Esophagus mucosa (tissue), 1 donor: ENCODE measurements around the gene RAD54L. TPM values are rescaled to one million over a fixed set of nuclear protein-coding genes. Genes with fewer than 3 reads are reported as not detected.
"Not testable (repeated sequence)": the region's sequence is repeated elsewhere in the genome, so short reads cannot be mapped to it uniquely, and the experiment has no call there.

Experiments
- ATAC-seq: fragments of 200-7000 bp; cut with Tn5 transposase; one replicate; pipeline ENCODE4 v1.9.1; 2020
- total RNA-seq: library from RNA; stranded (reverse); gene quantifications from one replicate; pipeline ENCODE4 v1.2.4, GENCODE V29; 2023
- donor health status: DM: yes; HTN: yes; CAD: no.

RAD54L gene
- total RNA-seq: 5.2 TPM

DNA sequence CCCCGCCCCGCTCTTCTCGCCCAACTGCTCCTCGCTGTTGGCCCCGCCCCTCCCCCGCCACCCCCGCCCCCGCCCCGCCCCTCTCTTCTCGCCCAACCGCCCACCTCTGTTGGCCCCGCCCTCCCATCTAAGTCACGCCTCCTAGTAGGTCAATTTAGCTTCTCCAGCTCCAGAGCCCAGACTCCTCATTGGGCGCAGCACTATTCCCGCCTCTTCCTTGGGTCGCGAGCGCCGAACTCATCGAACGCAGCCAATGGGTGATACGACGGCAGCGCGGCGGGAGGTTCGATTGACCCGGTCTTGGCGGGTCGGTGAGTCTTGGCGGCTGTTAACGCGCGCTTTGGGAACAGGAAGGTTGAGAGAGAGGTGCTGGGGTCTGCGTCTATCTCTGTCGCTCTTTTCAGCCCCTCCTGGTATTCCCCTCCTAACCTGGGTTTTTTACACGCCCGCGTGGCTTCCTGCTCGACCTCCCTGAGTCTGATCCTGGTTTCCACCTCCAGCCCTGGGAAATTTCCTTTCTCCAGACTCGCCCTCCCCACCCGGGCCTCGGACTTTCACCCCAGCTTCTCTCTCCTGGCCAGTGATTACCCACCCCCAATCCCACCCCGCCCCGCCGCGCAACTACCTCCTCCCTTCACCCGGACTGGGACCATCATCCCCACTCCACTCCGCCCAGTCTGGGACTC lies at the start of gene RAD54L:
Gene RAD54L (plus strand): TSS at position 328 of the 686 bp plus-strand sequence. CDS start 643 bp downstream, outside the sequence.
- ATAC-seq: peak; percentile 98

DNA sequence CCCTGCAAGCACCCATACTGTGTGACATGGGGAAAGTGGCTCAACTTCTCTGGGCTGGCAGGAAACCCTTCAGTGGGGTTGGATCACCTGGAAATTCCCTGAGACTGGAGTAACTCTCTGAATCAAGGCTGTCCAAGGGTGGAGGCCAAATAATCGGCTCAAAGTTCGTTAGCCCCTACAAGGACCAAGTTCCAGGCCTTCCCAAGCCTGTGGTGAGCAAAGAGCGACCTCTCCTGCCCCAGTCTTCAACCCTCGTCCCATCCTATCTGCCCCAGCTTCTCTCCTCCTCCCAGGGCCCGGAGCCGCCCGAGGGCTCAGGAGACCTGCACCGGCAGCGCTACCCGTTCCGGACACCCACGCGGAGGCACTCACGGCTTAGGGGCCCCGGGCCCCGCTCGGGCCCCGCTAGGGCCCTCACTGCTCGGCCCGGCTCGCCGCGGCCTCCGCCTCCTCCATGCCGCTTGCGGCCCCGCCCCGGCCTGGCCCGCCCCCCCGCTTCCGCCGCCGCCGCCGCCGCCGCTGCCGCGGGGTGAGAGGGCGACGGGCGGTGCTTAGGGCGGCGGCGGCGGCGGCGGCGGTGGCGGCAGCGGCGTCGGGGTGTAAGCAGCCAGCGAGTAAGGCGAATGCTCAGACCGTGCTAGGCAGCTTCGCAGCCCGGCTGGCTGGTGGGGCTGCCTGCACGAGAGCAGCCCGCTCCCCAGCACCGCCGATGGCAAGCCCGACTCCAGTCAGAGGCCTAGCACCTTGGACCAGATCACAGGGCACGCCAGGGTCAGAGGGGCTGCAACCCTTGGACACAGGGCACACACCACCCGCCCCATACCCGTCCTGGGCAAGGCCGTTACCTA lies 49.4 kb upstream of the RAD54L start, which contains the start of gene POMGNT1:
Gene POMGNT1 (minus strand): TSS at position 471 of the 848 bp plus-strand sequence. CDS start 613 bp downstream, outside the sequence.
- peak; percentile 89 for ATAC-seq

DNA sequence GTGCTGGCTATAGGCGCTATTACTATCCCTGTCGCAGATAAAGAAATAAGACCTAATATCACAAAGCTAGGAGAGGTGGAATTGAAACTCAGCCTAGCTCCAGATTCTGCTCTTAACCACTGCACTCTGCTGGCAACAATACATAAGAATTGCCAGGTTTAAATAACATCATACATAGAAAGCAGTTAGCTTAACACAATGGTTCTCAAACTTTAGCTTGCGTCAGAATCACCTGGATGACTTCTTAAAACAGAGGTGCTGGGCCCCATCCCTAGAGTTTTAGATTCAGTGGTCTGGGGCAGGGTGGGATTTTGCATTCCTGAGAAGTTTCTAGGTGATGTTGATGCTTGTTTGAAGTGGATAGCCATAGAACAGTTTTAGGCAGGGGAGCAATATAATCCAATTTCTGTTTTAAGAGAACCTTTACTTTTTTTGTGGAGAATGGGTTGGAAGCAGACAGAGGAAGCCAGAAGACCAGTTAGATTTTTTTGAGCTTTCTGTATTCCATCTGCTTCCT lies 48.3 kb upstream of the RAD54L start:
- ATAC-seq: no peak

DNA sequence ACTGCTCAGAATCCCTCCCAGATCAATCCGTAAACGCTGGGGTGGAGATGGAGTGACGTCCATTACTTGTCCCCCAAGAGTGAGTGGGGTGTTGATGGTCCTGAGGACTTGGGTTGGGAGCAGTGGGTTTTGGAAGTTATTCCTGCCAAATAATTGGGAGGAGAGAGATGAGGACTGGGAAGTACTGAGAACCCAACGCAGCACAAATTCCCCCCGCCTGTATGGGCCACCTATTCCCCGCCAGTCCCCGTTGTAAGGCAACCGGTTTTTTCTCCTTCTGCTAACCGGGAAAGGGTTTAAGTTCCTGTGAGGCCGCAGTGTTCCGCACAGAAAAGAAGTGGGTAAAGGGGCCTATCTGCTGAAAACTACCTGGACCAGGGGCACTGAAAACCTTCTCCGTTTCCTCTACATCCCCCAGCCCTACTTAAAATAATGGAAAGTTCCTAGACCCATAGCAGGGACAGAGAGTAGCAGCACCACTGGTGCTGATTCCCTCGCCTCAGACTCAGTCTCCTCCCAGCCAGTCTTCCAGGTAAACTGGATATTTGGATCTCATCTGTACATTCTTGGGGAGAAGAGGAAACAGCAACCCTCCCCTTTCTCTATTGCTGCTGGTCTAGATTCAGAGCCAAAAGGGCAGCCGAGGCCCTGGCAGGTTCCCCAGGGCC lies 43.7 kb upstream of the RAD54L start:
- ATAC-seq: no peak

DNA sequence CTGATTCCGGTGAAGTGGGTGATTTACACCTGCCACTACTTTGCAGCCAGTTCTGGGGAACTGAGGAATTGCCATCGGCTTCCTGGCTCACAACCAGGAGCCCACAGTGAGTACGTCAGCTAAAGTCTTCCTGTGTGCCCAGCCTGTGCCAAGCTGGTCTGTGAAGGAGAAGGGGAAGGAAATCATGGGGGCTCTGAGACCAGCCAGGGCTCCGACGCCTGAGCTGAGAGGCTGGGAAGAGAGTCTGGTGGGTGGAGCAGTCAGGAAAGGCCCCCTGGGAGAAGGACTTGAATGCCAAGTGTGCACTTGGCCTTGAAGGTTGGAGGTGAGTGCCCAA lies 43.2 kb upstream of the RAD54L start:
- no peak for ATAC-seq

DNA sequence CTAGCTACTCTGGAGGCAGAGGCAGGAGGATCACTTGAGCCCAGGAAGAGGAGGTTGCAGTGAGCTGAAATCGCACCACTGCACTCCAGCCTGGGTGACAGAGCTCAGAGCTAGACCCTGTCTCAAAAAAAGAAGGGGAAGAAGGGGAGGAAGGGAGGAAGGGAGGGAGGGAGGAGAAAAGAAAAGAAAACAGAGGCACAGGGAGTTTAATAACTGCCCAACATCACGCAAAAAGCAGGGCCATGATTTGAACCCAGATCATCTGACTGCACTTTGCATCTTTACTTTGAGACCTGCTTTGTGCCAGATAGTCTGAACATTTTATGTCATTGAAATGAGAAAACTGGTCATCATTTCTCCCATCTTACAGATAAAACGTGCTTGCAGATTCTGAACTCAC lies 42.4 kb upstream of the RAD54L start:
- no peak for ATAC-seq

DNA sequence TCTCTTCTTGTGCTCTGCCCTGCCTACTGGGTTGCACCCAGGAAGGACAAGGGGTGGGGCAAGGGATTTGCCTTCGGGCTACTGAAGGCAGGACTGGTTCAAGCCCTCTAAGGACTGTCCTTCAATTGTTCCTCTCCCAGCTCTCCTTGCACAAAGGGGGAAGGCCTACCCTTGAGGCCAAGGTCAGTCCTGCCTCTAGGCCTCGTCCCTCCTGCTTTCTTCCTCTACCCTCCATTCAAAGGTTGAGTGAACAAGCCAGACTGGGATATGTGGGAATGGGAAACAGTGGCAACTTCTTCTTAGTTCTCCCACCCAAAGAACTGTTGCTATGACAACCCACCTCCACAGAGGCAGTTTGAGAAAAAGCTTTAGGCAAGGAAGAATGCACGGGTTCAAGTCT lies 41.8 kb upstream of the RAD54L start:
- ATAC-seq: peak; percentile 42

DNA sequence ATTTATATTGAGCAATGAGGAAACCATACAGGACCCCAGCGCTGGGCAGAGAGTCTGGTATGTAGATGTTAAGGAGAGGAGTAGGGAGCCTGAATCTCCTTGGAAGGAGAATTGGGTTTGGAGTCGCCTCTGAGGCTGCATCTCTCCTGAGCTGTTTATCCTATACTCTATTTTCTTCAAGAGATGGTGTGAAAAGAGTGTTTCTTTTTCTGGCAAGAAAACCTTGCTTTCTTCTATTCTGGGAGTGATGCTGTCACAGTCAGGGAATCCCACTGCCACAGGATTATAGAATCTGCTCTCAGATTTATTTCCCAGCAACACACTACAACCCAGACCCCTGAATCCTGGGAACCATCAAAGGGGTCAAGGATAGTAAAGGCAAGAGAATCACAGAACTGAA lies 41.2 kb upstream of the RAD54L start:
- ATAC-seq: no peak

DNA sequence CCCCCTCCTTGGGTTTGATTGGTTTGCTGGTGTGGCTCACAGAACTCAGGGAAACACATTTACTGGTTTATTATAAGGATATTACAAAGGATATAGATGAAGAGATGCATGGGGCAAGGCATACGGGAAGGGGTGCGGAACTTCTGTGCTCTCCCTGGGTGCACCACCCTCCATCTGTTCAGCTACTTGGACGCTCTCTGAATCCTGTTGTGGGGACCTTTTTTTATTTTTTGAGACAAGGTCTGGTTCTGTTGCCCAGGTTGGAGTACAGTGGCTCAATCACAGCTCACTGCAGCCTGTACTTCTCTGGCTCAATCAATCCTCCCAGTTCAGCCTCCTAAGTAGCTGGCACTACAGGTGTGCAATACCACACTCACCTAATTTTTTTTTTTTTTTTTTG lies 37.0 kb upstream of the RAD54L start:
- ATAC-seq: no peak

DNA sequence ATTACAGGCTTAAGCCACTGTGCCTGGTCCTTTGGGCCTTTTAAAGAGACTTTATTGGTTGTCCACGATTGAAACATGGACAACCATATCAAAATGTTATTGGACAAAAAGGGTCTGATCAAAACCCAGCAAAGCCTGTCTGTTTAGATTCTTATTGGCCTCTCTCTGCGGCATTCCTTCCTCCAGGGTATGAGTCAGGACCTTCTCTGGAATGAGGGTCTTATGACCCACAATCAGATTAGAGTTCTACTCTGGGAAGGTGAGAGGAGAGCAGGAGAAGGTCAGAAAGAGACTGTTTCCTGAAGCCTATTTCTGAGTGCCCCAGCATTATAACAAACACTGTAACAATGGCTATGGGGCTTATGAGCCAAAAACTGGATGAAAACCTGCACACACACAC lies 36.5 kb upstream of the RAD54L start:
- no peak for ATAC-seq

DNA sequence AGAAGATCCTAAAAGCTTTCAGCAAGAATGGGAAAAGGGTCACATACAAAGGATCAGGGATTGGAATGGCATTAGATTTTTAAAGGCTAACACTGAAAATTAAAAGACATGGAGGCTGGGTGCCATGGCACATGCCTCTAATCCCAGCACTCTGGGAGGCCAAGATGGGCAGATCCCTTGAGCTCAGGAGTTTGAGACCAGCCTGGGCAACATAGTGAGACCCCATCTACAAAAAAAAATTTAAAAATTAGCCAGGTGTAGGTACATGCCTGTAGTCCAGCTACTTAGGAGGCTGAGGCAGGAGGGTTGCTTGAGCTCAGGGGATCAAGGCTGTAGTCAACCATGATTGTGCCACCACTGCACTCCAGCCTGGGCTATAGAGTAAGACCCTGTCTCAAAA lies 32.1 kb upstream of the RAD54L start:
- ATAC-seq: no peak

DNA sequence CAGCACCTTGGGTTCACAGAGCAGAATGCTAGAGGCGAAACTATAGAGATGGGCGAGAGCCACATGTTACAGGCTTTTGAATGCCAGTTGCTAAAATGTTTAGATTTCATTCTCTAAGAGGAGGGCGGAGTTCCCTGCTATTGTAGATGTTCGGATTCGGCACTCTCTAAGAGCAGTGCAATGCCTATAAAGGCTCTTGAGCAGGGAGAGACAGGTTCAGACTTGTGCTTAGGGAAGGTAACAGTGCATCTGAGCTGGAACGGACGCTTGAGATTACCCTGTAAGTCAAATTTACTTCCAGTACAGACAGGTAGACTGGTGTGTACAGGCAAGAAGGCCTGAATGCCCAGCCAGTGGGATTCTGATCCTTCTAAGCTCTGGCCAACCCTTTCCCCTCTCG lies 29.1 kb upstream of the RAD54L start:
- ATAC-seq: peak; percentile 96

DNA sequence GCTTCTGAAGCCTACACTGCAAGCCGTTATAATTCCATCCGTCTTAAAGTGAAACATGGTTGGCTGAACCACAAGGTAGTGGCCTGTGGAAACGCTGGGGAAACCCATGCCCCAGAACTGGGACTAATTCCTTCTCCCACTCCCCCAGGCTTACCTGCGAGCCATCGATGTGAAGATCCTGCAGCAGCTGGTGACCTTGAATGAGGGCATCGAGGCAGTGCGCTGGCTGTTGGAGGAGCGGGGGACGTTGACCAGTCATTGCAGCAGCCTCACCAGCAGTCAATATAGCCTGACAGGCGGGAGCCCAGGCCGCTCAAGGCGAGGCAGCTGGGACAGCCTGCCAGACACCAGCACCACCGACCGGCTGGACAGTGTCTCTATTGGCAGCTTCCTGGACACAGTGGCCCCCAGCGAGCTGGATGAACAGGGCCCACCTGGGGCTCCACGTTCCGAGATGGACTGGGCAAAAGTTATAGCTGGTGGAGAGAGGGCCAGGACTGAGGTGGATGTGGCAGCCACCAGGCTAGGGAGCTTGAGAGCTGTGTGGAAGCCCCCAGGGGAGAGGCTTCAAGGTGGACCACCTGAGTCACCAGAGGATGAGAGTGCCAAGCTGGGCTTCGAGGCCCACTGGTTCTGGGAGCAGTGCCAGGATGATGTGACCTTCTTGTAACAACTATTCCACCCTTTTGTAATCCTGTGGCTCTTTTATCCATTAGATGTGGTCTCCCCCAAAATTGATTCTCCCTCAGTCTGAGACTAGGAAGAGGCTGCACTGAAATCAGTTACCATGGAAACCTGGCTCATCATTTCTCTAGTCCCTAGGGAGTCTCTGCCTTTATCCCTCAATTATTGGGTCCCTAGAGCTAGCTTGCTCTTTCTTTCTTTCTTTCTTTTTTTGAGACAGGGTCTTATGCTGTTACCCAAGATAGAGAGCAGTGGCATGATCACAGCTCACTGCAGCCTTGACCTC lies 27.7 kb upstream of the RAD54L start:
- no peak for ATAC-seq

DNA sequence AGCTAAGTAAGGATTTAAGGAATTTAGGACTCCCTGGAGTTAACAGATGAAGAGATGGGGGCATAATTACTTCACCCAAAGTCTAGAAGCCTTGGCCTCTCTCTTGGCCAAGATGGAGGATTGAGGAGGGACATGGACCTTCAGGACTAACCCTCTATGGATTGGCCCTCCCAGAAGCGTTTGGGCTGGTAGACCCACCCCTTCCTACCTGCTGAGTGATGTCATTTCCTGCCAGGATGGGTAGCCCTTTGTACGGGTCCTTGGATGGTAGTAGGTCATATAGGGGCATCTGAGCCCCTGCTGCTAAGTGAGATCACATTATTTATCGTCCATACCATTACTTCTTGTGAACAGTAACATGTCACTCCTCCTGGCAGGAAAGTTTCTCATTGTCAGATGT lies 26.8 kb upstream of the RAD54L start:
- ATAC-seq: no peak

DNA sequence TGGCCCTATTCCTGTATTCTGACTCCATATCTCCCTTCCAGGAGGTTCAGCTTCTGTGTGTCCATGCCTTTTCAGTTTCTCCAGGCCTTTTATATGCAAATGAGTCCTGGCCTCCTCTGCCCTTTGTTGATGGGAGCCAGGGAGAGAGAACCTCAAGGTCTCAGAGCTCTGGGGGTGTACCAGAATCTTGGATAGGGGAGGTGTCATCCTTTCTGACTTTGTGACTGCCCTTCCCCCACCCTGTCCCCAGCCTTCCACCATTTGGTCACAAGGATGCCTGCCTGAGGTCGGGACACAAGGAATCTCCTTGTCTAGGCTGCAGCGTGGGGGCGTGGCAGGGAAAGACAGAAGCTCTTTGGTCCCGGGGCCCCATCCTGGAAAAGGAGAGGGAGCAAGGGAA lies 25.8 kb upstream of the RAD54L start:
- ATAC-seq: no peak

DNA sequence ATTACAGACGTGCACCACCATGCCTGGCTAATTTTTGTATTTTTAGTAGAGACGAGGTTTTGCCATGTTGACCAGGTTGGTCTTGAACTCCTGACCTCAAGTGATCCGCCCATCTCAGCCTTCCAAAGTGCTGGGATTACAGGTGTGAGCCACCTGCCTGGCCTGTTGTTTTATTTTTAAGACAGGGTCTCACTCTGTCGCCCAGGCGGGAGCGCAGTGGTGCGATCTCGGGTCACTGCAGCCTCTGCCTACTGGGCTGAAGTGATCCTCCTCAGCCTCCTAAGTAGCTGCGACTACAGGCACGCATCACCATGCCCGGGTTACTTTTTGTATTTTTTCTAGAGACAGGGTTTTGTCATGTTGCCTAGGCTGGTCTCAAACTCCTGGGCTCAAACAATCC lies 24.5 kb upstream of the RAD54L start:
- not testable (repeated sequence) for ATAC-seq

DNA sequence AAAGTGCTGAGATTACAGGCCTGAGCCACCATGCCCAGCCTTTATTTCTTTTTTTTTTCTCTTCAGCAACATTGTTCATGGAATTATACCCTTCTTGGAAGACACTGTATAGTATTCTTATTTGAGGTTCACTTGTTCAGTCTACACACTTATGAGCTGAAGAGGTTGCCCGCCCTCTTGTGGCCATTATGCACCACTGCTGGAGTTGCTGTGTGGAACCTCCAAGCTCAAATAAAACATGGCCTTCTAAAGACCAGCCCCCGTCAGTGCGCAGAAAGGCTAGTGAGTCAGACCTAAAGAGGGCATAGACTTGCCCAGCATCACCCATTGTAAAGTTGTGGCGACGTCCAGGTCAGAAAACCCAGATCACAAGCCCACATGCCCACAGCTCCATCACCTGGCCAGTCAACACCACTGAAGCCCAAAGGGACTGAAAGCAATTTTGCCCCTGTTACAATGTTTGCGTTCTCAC lies 24.1 kb upstream of the RAD54L start:
- ATAC-seq: peak; percentile 80

DNA sequence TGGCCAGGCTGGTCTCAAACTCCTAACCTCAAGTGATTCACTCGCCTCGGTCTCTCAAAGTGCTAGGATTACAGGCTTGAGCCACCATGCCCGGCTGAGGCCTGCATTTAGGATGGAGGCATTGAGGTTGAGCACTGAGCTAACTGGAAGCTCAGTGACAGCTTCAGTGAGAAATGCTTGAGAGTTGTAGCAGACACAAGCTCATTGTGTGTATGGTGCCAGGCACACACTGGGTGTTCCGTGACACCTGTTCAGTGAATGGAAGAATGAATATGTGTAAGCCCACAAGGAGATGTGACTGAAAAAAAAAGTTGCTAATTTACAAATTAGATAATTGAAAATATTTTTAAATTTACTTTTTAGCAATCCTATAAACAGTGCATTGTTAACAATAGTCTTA lies 22.6 kb upstream of the RAD54L start:
- ATAC-seq: no peak

DNA sequence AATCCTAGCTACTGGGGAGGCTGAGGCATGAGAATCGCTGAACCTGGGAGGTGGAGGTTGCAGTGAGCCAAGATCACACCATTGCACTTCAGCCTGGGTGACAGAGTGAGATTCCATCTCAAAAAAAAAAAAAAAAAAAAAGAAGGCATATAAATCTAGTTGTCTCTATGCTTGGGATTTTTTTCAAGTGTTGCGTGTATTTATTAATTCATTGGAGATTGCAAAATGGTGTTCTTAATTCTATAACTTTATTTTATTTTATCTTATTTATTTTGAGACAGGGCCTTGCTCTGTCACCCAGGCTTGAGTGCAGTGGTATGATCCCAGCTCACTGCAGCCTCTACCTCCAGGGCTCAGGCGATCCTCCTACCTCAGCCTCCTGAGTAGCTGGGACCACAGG lies 16.3 kb upstream of the RAD54L start:
- ATAC-seq: not testable (repeated sequence)

DNA sequence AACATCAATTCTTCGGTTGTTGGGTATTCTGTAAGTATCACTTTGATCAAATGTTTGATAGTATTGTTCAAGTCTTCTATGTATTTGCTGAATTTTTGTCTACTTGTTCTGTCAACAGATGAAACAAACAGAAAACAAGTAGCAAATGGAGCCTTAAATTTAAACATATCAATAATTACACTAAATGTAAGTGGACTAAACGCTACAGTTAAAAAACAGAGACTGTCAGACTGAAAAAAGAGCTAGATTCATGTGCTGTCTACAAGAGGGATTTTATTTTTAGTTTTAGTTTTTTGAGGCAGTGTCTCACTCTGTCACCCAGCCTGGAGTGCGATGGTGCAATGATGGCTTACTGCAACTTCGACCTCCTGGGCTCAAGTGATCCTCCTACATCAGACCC lies 10.7 kb upstream of the RAD54L start:
- ATAC-seq: no peak

DNA sequence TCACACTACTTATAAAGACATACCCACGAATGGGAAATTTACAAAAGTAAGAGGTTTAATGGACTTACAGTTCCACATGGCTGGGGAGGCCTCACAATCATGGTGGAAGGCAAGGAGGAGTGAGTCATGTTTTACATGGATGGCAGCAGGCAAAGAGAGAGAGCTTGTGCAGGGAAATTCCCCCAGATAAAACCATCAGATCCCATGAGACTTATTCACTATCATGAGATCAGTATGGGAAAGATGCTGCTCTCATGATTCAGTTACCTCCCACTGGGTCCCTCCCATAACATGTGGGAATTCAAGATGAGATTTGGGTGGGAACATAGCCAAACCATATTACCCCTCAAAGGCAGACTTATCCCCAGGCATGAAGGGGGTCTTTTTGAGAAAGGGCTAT lies 8.7 kb upstream of the RAD54L start:
- ATAC-seq: not testable (repeated sequence)

DNA sequence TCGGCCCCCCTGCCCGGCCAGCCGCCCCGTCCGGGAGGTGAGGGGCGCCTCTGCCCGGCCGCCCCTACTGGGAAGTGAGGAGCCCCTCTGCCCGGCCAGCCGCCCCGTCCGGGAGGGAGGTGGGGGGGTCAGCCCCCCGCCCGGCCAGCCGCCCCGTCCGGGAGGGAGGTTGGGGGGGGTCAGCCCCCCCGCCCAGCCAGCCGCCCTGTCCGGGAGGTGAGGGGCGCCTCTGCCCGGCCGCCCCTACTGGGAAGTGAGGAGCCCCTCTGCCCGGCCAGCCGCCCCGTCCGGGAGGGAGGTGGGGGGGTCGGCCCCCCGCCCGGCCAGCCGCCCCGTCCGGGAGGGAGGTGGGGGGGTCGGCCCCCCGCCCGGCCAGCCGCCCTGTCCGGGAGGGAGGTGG lies 5.8 kb upstream of the RAD54L start:
- ATAC-seq: not testable (repeated sequence)
